T-helper 17 cell (primary cell): ENCODE measurements around the gene SLC6A14. TPM values are rescaled to one million over a fixed set of nuclear protein-coding genes. Genes with fewer than 3 reads are reported as not detected.

Experiments
- ATAC-seq: fragments of 150-1000 bp; cut with Tn5 transposase; 2 replicates; pipeline ENCODE4 v1.10.0; 2021; ENCODE audit warnings: mild to moderate bottlenecking, moderate library complexity
- DNase-seq, 3 donors: peaks; one replicate each; pipeline versions ENCODE4 v3.0.0 to v3.0.0-alpha.2; 2020 to 2021
- H3K9me3 ChIP-seq: one replicate; pipeline ENCODE4 v1.7.0; 2013; ENCODE audit warnings: low read length, mild to moderate bottlenecking; ENCODE audit not compliant: control insufficient read depth, poor library complexity, severe bottlenecking
- H3K27ac Mint-ChIP-seq: one replicate; pipeline ENCODE4 v1.8.0; 2022; ENCODE audit warnings: mild to moderate bottlenecking, moderate library complexity, mixed read lengths
- H3K27me3 Mint-ChIP-seq: one replicate; pipeline ENCODE4 v1.8.0; 2022; ENCODE audit warnings: mixed read lengths
- H3K36me3 Mint-ChIP-seq: one replicate; pipeline ENCODE4 v1.8.0; 2022; ENCODE audit warnings: low read depth, mixed read lengths
- H3K4me1 Mint-ChIP-seq: one replicate; pipeline ENCODE4 v1.8.0; 2022; ENCODE audit warnings: mild to moderate bottlenecking, mixed read lengths
- H3K4me3 Mint-ChIP-seq: one replicate; pipeline ENCODE4 v1.8.0; 2022; ENCODE audit warnings: mild to moderate bottlenecking, moderate library complexity, mixed read lengths
- total RNA-seq, 4 donors: library from RNA in 2 of 4; stranded (reverse) in 2 of 4; gene quantifications; one replicate each; pipeline ENCODE4 v1.2.3 and lab custom pipeline; 2022 to 2026

Gene SLC6A14, protein sequence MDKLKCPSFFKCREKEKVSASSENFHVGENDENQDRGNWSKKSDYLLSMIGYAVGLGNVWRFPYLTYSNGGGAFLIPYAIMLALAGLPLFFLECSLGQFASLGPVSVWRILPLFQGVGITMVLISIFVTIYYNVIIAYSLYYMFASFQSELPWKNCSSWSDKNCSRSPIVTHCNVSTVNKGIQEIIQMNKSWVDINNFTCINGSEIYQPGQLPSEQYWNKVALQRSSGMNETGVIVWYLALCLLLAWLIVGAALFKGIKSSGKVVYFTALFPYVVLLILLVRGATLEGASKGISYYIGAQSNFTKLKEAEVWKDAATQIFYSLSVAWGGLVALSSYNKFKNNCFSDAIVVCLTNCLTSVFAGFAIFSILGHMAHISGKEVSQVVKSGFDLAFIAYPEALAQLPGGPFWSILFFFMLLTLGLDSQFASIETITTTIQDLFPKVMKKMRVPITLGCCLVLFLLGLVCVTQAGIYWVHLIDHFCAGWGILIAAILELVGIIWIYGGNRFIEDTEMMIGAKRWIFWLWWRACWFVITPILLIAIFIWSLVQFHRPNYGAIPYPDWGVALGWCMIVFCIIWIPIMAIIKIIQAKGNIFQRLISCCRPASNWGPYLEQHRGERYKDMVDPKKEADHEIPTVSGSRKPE
- not detected for total RNA-seq
- total RNA-seq (lab: John Stamatoyannopoulos, UW), result 0 to 0.35 reads per million in 2 donors

DNA sequence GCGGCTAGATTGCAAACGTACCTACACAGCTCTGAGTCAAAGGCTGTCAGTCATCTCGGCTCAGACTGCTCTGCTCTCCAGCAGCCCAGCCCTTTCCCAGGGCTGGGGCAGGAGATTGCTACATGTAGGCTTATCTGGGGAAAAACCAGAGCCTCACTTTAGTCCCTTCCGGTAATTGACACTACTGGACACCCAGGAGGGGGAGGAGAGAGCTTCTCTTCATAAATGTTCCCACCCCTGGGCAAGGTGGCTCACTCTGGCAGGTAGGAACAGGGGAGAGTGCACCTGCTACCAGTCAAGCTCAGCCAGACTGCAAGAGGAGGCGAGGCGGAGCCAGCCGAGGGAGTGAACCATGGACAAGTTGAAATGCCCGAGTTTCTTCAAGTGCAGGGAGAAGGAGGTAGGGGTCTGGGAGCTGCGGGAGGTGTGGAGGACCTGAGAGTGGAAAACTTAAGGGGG is at the start of gene SLC6A14:
SLC6A14 (plus strand) TSS at position 249 of the 459 bp plus-strand sequence; CDS start at position 353, 104 bp downstream.
- Mint-ChIP-seq H3K4me1 (no peaks in the 10 kb centered on the region), H3K27me3 (no peaks in the 10 kb centered on the region), H3K36me3 (no peaks in the 10 kb centered on the region), H3K27ac (no peak within 1 kb of the TSS), H3K4me3 (no peak within 1 kb of the TSS)
- no peak for DNase-seq
- ATAC-seq, result no peak
- no peaks in the 10 kb centered on the region for H3K9me3 ChIP-seq

DNA sequence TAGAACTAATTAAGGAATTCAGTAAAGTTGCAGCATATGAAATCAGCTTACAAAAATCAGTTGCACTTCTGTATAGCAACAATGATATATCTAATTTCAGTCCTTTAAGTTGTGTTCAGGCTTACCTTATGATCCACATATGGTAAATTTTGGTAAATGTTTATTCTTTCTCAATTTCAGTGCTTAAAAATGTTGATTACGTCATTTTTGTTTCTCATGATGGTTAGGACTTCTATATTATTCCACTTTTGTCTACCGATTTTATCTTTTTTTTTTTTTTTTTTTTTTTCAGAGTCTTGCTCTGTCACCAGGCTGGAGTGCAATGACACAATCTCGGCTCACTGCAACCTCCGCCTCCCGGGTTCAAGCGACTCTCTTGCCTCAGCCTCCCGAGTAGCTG is 40.7 kb upstream of the SLC6A14 start:
- Mint-ChIP-seq H3K27ac (no peak overlapping the region), H3K27me3 (no peaks in the 10 kb centered on the region), H3K4me3 (no peak overlapping the region), H3K4me1 (no peaks in the 10 kb centered on the region), H3K36me3 (no peaks in the 10 kb centered on the region)
- no peak for DNase-seq
- H3K9me3 ChIP-seq, result no peaks in the 10 kb centered on the region
- no peak for ATAC-seq

DNA sequence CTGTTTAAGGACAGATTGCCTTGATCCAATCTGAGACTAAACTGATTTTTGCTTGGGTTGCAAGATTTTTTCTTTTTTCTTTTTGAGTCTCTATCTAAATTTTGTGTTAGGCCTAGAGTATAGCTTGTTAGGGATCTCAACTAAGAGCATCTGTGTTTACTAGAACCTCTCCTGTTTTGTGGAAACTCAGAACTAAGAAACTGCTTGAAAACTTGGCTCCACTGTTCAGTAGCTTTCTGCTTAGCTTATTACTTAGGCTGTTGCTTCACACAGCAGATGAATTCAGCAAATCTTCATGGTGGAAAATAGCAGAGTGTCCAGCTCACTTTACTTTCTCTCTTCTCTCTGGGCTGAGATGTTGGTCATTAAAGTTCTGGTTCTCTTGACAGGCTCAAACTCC is 36.7 kb upstream of the SLC6A14 start:
- DNase-seq, result no peak
- H3K27me3 Mint-ChIP-seq, result no peaks in the 10 kb centered on the region
- H3K36me3 Mint-ChIP-seq, result no peaks in the 10 kb centered on the region
- H3K4me1 Mint-ChIP-seq, result no peaks in the 10 kb centered on the region
- ATAC-seq, result no peak
- no peak overlapping the region for H3K27ac Mint-ChIP-seq
- H3K4me3 Mint-ChIP-seq, result no peak overlapping the region
- H3K9me3 ChIP-seq, result no peaks in the 10 kb centered on the region

DNA sequence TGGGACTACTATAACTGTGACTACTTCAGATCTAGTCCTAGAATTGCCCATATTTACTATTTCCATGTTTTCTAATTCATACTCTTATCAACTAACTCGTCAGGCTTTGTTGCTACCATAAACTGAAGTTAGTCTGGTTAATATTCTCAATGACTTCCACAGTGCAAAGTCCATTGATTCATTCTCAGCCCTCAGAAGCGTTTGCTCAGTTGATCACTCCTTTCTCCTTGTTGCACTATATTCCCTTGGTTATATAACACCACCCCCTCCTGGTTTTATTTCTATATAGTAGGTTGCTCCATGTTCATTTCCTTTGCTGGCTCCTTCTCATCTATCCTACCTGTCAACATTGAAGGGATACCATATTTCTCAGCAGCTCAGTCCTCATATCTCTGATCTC is 27.2 kb upstream of the SLC6A14 start:
- Mint-ChIP-seq H3K36me3 (no peaks in the 10 kb centered on the region), H3K27me3 (no peaks in the 10 kb centered on the region)

DNA sequence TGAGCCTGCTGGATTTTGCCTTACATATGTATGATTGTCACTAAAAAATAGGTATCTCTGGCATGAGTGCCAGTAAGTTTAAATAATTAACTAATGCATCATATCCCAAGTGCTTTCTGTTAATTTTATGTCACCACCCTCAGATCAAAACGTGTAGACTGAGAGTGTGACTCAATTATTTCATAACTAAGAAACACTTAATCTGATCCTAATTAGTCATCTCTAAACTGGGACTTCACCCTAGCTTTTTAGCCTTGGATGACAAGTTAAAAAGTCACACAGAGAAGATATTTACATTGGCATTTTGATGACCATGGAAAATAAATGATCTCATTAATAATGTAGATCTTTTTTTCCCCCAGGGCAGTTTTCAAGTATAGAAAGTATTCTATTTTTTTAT is 23.1 kb upstream of the SLC6A14 start:
- no peaks in the 10 kb centered on the region for H3K27me3 Mint-ChIP-seq
- DNase-seq (no peak), ATAC-seq (no peak)
- no peak overlapping the region for H3K4me3 Mint-ChIP-seq
- H3K27ac Mint-ChIP-seq, result no peak overlapping the region
- H3K4me1 Mint-ChIP-seq, result no peaks in the 10 kb centered on the region
- H3K36me3 Mint-ChIP-seq, result no peaks in the 10 kb centered on the region
- no peaks in the 10 kb centered on the region for H3K9me3 ChIP-seq

More for the DNA sequence above, 27.2 kb upstream of the SLC6A14 start:
- DNase-seq (no peak), ATAC-seq (no peak)
- H3K4me3 Mint-ChIP-seq, result no peak overlapping the region
- H3K4me1 Mint-ChIP-seq, result no peaks in the 10 kb centered on the region
- H3K9me3 ChIP-seq, result no peaks in the 10 kb centered on the region
- no peak overlapping the region for H3K27ac Mint-ChIP-seq

DNA sequence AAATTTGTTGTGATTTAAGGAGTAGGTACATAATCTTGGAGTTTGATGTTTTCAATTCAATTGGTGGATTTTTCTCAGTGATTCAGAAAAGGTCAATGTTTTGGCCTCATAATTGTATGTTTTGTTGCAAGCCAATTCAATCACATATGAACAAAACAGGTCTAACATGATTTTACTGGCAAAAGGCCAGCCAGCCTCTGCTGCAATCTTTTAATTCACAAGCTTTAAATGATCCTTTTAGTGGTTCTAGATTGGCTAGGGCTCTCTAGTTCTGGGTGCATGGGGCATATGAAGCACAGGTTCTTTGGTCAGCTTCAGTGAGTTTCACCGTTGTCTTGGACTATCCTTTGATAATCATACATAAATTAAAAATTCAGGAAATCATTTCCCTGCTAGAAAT is 19.2 kb upstream of the SLC6A14 start:
- Mint-ChIP-seq H3K27me3 (no peaks in the 10 kb centered on the region), H3K4me3 (no peak overlapping the region), H3K4me1 (no peaks in the 10 kb centered on the region), H3K27ac (no peak overlapping the region), H3K36me3 (no peaks in the 10 kb centered on the region)
- H3K9me3 ChIP-seq, result no peaks in the 10 kb centered on the region
- no peak for ATAC-seq
- no peak for DNase-seq

DNA sequence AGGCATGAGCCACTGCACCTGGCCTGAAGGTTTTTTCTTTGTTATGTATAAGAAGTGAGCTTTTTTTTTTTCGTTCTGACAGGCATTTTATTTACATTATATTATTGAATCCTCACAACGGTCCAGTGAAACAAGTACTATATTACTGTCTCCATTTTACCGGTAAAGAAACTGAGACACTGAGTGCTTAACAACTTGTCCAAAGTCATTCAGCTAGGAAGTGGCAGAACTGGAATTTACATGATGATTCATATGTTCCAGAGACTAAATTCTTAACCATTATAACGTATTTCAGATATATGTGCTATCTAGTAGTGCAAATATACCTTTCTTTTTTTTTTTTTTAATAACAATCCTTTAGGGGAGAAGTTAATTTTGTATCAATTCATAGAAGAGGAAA is 18.4 kb upstream of the SLC6A14 start:
- no peaks in the 10 kb centered on the region for H3K4me1 Mint-ChIP-seq
- no peak overlapping the region for H3K27ac Mint-ChIP-seq
- H3K36me3 Mint-ChIP-seq, result no peaks in the 10 kb centered on the region
- ATAC-seq (no peak), DNase-seq (no peak)
- no peaks in the 10 kb centered on the region for H3K27me3 Mint-ChIP-seq
- H3K9me3 ChIP-seq, result no peaks in the 10 kb centered on the region
- H3K4me3 Mint-ChIP-seq, result no peak overlapping the region

DNA sequence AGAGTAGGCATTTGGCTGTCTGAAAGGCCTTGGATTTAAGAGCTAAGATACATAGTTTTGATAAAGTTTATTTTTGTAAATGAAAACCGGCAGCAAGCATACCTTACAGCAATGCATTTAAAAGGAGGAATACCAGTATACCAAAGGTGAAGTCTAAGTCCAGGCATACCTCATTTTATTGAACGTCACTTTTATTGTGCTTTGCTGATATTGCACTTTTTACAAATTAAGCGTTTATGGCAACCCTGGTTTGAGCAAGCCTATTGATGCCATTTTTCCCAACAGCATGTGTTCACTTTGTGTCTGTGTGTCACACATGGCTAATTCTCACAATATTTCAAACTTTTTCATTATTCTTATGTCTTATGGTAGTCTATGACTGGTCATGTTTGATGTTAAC is 8.4 kb upstream of the SLC6A14 start:
- Mint-ChIP-seq H3K27me3 (no peaks in the 10 kb centered on the region), H3K27ac (no peak overlapping the region), H3K4me3 (no peak overlapping the region), H3K4me1 (no peaks in the 10 kb centered on the region), H3K36me3 (no peaks in the 10 kb centered on the region)
- DNase-seq, result no peak
- H3K9me3 ChIP-seq, result no peaks in the 10 kb centered on the region
- ATAC-seq, result no peak

DNA sequence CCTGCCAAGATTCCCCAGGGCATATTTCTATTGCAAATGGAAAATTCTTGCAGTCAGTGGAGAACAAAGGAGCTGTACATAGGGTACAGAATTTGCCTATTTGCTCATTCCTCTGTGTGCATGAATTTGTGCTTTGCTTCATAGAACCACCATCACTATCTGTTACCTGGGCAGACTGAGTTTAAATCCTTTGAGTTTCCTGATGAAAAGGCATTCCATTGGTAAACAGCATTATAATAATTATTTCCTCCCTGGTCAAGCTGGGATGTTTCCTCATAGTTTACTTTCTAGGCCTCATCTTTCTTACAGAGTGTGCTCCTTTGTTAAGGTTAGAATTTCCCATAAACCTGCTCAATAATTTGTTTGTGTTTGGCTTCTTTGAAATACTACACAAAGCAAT is 809 bp upstream of the SLC6A14 start:
- Mint-ChIP-seq H3K27me3 (no peaks in the 10 kb centered on the region), H3K36me3 (no peaks in the 10 kb centered on the region), H3K4me3 (no peak overlapping the region), H3K27ac (no peak overlapping the region), H3K4me1 (no peaks in the 10 kb centered on the region)
- no peaks in the 10 kb centered on the region for H3K9me3 ChIP-seq
- ATAC-seq (no peak), DNase-seq (no peak)

DNA sequence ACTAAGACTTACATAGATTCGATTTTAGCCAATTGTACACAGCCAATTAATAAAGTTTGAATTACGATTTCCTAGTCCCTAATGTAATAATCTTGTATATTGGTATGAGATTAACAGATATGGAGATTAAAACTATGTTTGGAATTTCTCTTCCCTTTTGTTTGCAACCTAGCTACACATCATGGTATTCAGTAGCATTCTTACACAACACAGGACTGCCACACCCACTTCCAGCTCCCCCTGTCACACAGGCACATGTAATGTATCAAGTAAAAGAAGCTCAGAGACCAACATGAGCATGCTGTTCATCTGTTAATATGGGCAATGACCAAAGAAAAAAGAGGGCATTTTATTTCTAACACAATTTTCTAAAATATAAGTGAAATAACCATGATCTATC is 12.8 kb downstream of the SLC6A14 start:
- no peak overlapping the region for H3K27ac Mint-ChIP-seq
- ATAC-seq, result no peak
- no peaks in the 10 kb centered on the region for H3K4me1 Mint-ChIP-seq
- DNase-seq, result no peak
- no peaks in the 10 kb centered on the region for H3K9me3 ChIP-seq
- H3K36me3 Mint-ChIP-seq, result no peaks in the 10 kb centered on the region
- H3K27me3 Mint-ChIP-seq, result no peaks in the 10 kb centered on the region
- H3K4me3 Mint-ChIP-seq, result no peak overlapping the region

DNA sequence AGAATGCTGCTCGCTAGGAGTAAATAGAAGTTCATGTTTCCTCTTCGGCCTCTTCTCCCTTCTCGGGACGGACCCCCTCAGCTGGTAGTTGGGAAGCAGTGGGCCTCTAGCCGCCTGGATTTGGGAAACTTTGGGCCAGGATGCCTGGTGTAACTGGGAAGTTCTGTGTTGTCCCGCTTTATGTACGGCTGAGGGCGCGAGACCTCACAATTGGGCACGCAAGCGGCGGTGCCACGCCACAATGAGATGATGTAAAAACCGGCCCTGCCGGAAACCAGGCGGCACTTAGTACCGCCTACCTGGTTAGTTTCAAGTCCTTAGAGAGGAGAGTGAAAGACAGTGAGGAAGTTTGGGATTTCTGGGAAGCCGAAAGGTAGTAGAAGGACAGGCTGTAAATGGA is 26.4 kb downstream of the SLC6A14 start, which contains the start of gene CT83:
CT83 (minus strand) TSS at position 155 of the 400 bp plus-strand sequence; CDS start at position 35, 120 bp downstream.
- ATAC-seq (no peak), DNase-seq (no peak)
- no peak within 1 kb of the TSS for H3K27ac Mint-ChIP-seq
- H3K4me1 Mint-ChIP-seq, result no peaks in the 10 kb centered on the region
- no peaks in the 10 kb centered on the region for H3K27me3 Mint-ChIP-seq
- H3K36me3 Mint-ChIP-seq, result no peaks in the 10 kb centered on the region
- H3K4me3 Mint-ChIP-seq, result no peak within 1 kb of the TSS
- no peaks in the 10 kb centered on the region for H3K9me3 ChIP-seq

DNA sequence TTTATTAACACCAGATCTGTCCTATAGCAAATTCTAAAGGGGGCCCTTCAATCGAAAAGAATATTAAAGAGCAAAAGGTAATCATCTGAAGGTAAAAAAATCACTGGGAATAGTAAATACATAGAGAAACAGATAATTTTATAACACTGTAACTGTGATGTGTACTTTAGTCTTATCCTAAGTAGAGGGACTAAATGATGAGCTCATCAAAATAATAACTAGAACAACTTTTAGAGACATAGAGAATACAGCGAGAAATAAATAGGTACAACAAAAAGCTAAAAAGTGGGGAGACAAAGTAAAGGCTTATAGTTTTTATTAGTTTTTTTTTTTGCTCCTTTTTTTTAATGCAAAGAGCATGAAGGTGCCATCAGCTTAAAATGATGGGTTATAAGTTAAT is 43.7 kb downstream of the SLC6A14 start:
- DNase-seq (no peak), ATAC-seq (no peak)
- Mint-ChIP-seq H3K4me1 (no peaks in the 10 kb centered on the region), H3K36me3 (no peaks in the 10 kb centered on the region), H3K27me3 (no peaks in the 10 kb centered on the region), H3K4me3 (no peak overlapping the region), H3K27ac (no peak overlapping the region)
- no peaks in the 10 kb centered on the region for H3K9me3 ChIP-seq

DNA sequence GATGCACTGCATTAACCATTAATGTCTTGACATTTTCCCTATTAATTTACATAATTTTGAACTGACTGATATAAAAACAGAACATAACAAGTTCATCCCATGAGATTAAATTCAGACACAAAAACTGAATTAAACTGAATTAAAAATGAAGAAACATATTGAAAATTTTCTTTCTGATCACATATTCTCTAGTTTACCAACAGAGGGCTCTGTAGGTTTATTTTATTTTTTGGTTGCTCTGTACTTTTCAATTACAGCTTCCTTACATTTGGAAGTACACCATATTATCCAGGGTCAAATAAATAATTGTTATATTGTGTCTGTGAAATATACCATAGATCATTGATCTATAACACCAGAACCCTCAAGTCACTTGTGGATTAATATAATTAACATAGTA is 53.7 kb downstream of the SLC6A14 start:
- no peak overlapping the region for H3K27ac Mint-ChIP-seq
- no peaks in the 10 kb centered on the region for H3K9me3 ChIP-seq
- ATAC-seq (no peak), DNase-seq (no peak)
- no peaks in the 10 kb centered on the region for H3K4me1 Mint-ChIP-seq
- no peaks in the 10 kb centered on the region for H3K36me3 Mint-ChIP-seq
- H3K4me3 Mint-ChIP-seq, result no peak overlapping the region
- H3K27me3 Mint-ChIP-seq, result no peaks in the 10 kb centered on the region

DNA sequence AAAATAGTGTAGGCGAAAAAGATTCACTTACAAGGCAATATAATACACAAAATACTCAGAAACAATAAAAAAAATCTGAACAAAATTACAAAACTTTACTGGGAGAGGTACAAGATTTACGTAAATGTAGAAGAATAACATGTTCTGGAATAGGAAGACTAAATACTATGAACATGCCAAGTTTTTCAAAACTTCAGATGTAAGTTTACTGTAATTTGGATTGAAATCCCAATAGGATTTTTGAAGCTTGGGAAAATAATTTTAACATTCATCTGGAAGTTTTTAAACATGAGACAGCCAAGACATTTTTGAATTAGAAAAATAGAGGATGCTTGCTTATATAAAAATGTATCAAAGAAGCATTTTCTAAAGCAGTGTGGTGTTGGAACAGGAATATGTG is 56.9 kb downstream of the SLC6A14 start:
- no peaks in the 10 kb centered on the region for H3K4me1 Mint-ChIP-seq
- H3K9me3 ChIP-seq, result no peaks in the 10 kb centered on the region
- ATAC-seq (no peak), DNase-seq (no peak)
- H3K4me3 Mint-ChIP-seq, result no peak overlapping the region
- no peaks in the 10 kb centered on the region for H3K27me3 Mint-ChIP-seq
- no peaks in the 10 kb centered on the region for H3K36me3 Mint-ChIP-seq
- no peak overlapping the region for H3K27ac Mint-ChIP-seq
